GM13977 (cell line): ENCODE data around the gene ABCB4.

Experiments used
- DNase-seq: peaks from one replicate; pipeline ENCODE4 v3.0.0; 2012; ENCODE audit warnings: low spot score
- in situ Hi-C: fragments of 300-500 bp; cut with MboI; formaldehyde crosslinking; loops from one replicate; pipeline ENCODE4 v1.12.0; 2022; ENCODE audit warnings: low sequenced_read_pairs, low pct_unique_long_range_greater_than_20kb, mixed read lengths, inconsistent platforms; ENCODE audit not compliant: unreplicated experiment
- TF ChIP-seq, protein P1 (sequence below): IDR thresholded peaks from 2 replicates; pipeline ENCODE4 v1.5.1; 2012; ENCODE audit warnings: mild to moderate bottlenecking, control low read depth; ENCODE audit not compliant: insufficient read depth; ENCODE audit errors: extremely low read depth, missing control alignments

Gene ABCB4

DNA sequence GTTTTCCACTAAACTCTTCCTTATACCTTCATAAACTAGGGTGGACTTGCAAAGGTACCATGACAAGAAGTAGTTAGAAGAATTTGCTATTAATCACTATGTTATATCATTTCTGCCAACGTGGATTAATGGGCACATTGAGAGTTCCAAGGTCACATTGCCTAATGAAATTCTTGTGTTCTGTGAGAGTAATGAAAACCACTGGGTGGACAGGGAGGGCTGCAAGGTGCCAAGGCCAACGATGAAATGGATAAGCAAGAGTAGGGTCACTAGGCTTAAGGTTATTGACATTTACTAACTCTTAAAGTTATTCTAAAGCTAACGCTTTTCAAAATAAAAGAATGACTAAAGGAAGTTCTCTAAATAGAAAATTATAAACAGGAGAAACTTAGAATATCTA, 6.6 kb upstream of the ABCB4 start:
- DNase-seq = no peak
- in situ Hi-C loops = no loop called here
- TF ChIP-seq, protein P1, sequence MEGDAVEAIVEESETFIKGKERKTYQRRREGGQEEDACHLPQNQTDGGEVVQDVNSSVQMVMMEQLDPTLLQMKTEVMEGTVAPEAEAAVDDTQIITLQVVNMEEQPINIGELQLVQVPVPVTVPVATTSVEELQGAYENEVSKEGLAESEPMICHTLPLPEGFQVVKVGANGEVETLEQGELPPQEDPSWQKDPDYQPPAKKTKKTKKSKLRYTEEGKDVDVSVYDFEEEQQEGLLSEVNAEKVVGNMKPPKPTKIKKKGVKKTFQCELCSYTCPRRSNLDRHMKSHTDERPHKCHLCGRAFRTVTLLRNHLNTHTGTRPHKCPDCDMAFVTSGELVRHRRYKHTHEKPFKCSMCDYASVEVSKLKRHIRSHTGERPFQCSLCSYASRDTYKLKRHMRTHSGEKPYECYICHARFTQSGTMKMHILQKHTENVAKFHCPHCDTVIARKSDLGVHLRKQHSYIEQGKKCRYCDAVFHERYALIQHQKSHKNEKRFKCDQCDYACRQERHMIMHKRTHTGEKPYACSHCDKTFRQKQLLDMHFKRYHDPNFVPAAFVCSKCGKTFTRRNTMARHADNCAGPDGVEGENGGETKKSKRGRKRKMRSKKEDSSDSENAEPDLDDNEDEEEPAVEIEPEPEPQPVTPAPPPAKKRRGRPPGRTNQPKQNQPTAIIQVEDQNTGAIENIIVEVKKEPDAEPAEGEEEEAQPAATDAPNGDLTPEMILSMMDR = no peak

DNA sequence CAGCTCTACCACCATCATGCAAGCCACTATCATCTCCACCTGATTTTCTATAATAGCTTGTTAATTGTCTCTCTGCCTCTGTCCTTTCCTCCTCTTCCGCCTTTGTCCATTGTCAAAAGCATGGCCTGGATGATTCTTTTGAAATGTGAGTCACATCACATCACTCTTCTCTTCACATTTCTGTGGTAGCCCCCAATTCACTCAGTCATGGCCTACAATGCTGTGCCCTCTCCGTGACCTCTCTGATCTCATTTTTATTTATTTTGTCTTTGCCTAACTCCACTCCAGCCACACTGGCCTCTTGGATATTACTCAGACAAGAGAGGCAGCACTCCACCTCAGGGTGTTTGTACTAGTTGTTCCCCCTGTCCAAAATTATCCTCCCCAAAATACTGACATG, 4.9 kb upstream of the ABCB4 start:
- in situ Hi-C loops = no loop called here
- DNase-seq = no peak
- TF ChIP-seq, protein P1 = no peak

DNA sequence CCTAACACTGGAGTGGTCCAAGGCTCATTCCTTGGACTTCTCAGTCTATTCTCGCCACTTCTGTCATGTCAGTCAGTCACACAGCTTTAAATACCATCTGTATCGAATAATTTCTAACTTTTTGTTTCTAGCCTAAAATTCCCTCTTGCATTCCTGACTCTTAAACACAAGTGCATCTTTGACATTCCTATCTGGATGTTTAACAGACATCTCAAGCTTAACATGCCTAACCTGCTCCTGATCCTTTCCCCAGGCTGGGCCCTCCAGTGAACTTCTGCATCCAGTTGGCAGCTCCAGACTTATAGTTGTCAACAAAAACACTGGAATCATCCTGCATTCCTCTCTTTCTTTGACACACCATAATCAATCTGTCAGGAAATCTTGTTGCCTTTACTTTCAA, 4.5 kb upstream of the ABCB4 start:
- TF ChIP-seq, protein P1 = no peak
- in situ Hi-C loops = no loop called here
- no peak for DNase-seq

DNA sequence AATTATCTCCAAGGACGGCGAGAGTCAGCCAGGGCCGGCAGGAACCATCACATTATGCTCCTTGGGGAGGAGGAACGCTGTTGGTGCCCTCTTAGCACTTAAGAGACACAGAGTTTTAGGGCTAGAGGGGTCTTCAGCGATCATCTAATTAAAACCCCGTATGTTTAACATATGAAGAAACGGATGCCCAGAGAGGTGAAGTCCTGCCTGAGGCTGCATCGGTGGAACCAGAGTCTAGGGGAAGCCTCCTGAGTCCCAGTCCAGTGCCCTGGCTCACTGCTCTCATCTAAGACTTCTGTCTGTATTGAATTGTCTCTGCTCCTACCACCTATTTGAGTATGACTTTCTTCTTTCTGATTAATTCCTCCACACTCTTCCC, 688 bp upstream of the ABCB4 start:
- DNase-seq = no peak
- in situ Hi-C loops = no loop called here
- TF ChIP-seq, protein P1 = no peak

DNA sequence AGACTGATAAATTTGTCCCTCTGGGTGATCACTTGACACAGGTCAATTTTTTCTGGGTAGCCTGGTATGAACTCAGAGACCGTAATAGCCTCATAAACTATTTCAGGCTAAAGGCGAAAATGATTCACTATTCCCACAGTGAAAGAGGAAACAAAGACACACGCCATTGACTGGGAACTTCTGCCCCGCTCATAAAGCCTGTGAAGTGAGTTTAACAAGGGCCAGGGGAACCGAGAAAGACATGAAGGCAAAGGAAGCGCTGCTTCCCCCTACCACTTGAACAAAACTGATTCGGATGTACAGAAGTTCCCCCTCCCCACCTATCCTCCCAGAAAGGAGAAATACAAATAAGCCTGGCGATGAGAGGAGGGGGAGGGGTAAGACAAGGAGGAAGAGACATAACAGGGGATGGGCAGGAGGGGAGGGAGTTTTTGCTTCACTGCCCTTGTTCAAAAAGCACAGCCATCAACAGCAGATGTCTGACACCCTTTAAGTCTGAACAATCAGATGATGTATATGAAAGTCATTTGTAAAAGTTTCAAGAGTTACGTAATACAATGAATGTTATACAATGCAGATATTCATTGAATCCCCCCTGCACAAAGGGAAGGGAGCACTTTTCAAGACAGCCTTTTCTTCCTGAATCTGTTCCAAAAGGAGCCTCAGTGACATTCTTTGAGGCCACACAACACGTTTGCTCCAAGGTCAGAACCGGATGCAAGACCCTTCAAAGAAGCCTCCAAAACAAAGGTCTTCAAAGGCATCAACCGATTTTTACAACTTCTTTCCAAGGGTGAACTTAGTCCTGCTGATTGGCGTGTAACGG, 734 bp downstream of the ABCB4 start:
- in situ Hi-C loops = no loop called here
- TF ChIP-seq, protein P1 = no peak
- DNase-seq = peak; percentile 70

DNA sequence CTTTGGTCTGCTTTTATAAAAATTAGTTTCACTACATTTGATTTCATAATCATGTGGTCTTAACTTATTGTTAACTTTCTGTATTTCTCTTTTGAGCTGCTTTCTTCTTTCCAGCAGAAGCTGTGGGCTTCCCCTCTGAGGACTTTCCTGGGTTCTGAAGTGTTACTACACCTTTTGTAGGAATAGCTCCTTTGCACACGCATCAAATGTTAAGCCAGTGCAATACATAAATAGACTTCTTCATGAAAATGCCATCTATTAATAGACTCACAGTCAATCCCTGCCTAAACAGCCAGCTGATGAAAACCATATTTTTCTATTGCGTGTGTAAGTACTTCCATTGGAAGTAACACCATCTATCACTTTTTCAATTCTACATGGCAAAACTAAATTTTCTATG, 1.5 kb downstream of the ABCB4 start:
- TF ChIP-seq, protein P1 = no peak
- in situ Hi-C loops = no loop called here
- DNase-seq = no peak
